Right atrium auricular region (tissue), 2 donors: ENCODE data around the gene VKORC1. TPM values are rescaled to one million over a fixed set of nuclear protein-coding genes. Genes with fewer than 3 reads are reported as not detected.

Source experiments
- DNase-seq: peaks from one replicate; pipeline ENCODE4 v3.0.0-alpha.2; 2019; ENCODE audit warnings: low spot score
- H3K27ac ChIP-seq, 2 donors: fragments of 200-600 bp; sonication (generic); 1 replicate in 1 of 2; 2 replicates in 1 of 2; pipeline ENCODE4 v1.5.1; 2016 to 2019
- H3K27me3 ChIP-seq, 2 donors: fragments of 200-600 bp; sonication (generic); one replicate each; pipeline versions ENCODE4 v1.5.1 to v1.6.0; 2017 to 2019
- H3K36me3 ChIP-seq: fragments of 200-600 bp; sonication (generic); one replicate; pipeline ENCODE4 v1.5.1; 2016
- H3K4me1 ChIP-seq, 2 donors: fragments of 200-600 bp; sonication (generic); one replicate each; pipeline versions ENCODE4 v1.5.1 to v1.6.0; 2017 to 2019
- H3K4me3 ChIP-seq, 2 donors: fragments of 200-600 bp; sonication (generic); 1 replicate in 1 of 2; 2 replicates in 1 of 2; pipeline ENCODE4 v1.5.1; 2017 to 2019; ENCODE audit warnings: mild to moderate bottlenecking in 1 of 2, moderate library complexity in 1 of 2
- H3K9me3 ChIP-seq, 2 donors: fragments of 200-600 bp; sonication (generic); one replicate each; pipeline ENCODE4 v1.5.1; 2019
- CTCF ChIP-seq, 2 donors: fragments of 200-600 bp; sonication (generic); IDR thresholded peaks; one replicate each; pipeline ENCODE4 v1.5.1; 2019; ENCODE audit warnings: antibody characterized with exemption in 2 of 2
- total RNA-seq, 2 donors: library from RNA; depleted of rRNA; stranded (reverse); fragments of >200 nt; gene quantifications; one replicate each; pipeline ENCODE4 v1.1.0, GENCODE V29; 2016

The VKORC1 gene
- total RNA-seq, 2 donors from 2014 or later: 64.9 to 71.8 TPM

GRCh38 chr16:31090540-31090939 is 4.1 kb downstream of the VKORC1 start:
- no peaks in the 10 kb centered on the region for H3K9me3 ChIP-seq
- no peak for DNase-seq
- no peak overlapping the region for H3K27ac ChIP-seq
- no peak for TF ChIP-seq CTCF (IDR thresholded peaks at IDR 0.05)
- peaks cover 15% of the 10 kb centered on the region for H3K36me3 ChIP-seq
- H3K4me1 ChIP-seq: peaks cover 0 to 23% of the 10 kb centered on the region in 2 donors
- H3K27me3 ChIP-seq: no peaks in the 10 kb centered on the region
- no peak overlapping the region for H3K4me3 ChIP-seq

DNA sequence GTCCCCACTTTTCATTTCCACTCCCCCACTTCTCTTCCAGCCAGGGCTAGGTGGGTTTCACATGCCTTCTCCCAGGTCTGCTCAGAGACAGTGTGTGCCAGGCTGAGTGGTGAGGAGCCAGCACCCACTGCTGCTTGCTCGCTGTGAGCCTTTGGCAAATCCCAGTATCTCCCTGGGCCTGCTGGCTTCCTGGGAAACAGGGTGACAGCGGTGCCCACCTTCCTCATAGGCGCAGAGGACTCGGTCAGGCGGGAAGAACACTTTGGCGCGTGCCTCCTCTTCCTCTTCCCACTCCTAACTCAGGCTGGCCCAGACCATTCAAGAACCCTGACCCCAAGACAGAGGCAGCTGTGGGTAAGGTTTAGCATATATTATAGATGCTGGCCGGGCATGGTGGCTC is 5.4 kb downstream of the VKORC1 start:
- Histone ChIP-seq H3K27me3 (no peaks in the 10 kb centered on the region), H3K27ac (no peak overlapping the region), H3K4me3 (no peak overlapping the region), H3K4me1 (peaks cover 0 to 16% of the 10 kb centered on the region in 2 donors), H3K9me3 (no peaks in the 10 kb centered on the region), H3K36me3 (peaks cover 16% of the 10 kb centered on the region)
- no peak for TF ChIP-seq CTCF (IDR thresholded peaks at IDR 0.05)
- DNase-seq: no peak

DNA sequence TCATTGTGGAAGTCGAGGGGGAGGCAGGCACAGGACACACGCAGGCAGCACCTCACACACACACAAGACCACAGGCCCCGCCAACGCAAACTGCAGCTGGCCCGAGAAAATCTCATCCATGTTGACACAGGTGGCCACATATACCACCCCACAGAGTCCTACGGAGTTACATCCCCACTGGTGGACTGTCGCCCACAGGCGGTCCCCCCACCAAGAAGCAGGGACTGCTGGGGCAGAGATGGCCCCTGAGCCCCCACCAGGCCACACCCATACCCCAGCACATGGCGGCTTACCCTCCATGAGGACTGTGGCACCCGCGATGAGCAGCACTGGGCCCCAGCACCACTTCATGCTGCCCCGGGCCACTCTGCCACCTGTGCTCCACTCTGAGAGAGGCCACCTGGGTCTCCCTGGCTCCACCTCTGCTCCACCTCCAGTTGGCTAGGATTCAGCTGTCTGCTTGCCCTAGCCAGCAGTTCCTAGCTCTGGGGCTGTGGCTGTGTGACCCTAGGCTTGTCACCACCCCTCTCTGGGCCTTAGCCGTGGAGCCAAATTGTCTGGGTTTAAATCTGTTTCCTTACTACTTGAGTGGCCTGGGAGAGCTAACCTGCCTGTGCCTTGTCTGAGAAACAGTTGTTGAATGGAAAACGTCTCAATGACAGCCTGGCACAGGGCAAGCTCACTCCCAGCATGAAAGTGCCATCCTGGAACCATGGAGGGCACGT is 6.0 kb downstream of the VKORC1 start, which contains the start of gene PRSS53:
Gene PRSS53 (minus strand): TSS at position 485 of the 725 bp plus-strand sequence. CDS start 134 bp downstream, at position 351.
- TF ChIP-seq CTCF (IDR thresholded peaks at IDR 0.05): no peak
- Histone ChIP-seq H3K9me3 (no peaks in the 10 kb centered on the region), H3K27me3 (no peaks in the 10 kb centered on the region), H3K4me3 (no peak within 1 kb of the TSS), H3K4me1 (peaks cover 0 to 11% of the 10 kb centered on the region in 2 donors), H3K27ac (no peak within 1 kb of the TSS), H3K36me3 (peaks cover 22% of the 10 kb centered on the region)
- no peak for DNase-seq

GRCh38 chr16:31087971-31088370 is 6.6 kb downstream of the VKORC1 start:
- H3K4me1 ChIP-seq: peaks cover 0 to 4% of the 10 kb centered on the region in 2 donors
- no peak overlapping the region for H3K27ac ChIP-seq
- no peaks in the 10 kb centered on the region for H3K27me3 ChIP-seq
- H3K4me3 ChIP-seq: no peak overlapping the region
- DNase-seq: no peak
- no peaks in the 10 kb centered on the region for H3K9me3 ChIP-seq
- TF ChIP-seq CTCF (IDR thresholded peaks at IDR 0.05): no peak
- H3K36me3 ChIP-seq: peaks cover 28% of the 10 kb centered on the region

- Histone ChIP-seq H3K36me3 (peaks cover 33% of the 10 kb centered on the region), H3K9me3 (no peaks in the 10 kb centered on the region), H3K4me1 (no peaks in the 10 kb centered on the region), H3K27me3 (no peaks in the 10 kb centered on the region), H3K27ac (no peak overlapping the region), H3K4me3 (no peak overlapping the region)
- no peak for DNase-seq
- no peak for TF ChIP-seq CTCF (IDR thresholded peaks at IDR 0.05)
Observed at GRCh38 chr16:31087481-31087880, 7.1 kb downstream of the VKORC1 start.

- Histone ChIP-seq H3K36me3 (peaks cover 37% of the 10 kb centered on the region), H3K4me3 (no peak overlapping the region), H3K4me1 (peaks cover 0 to 5% of the 10 kb centered on the region in 2 donors), H3K9me3 (no peaks in the 10 kb centered on the region), H3K27ac (no peak overlapping the region), H3K27me3 (no peaks in the 10 kb centered on the region)
- DNase-seq: no peak
- TF ChIP-seq CTCF (IDR thresholded peaks at IDR 0.05): no peak
Observed at GRCh38 chr16:31086629-31086906, 8.0 kb downstream of the VKORC1 start.
